Measurements from ENCODE around the gene ELK4.

The ELK4 gene

GRCh38 chr1:205581321-205581980 lies 50.4 kb downstream of the ELK4 start:
- no peak for DNase-seq (ENCODE audit: low spot score)

- DNase-seq (ENCODE audit: low spot score), result no peak
Observed at GRCh38 chr1:205580923-205581180, 51.0 kb downstream of the ELK4 start.

- DNase-seq (ENCODE audit: low spot score), result no peak
Observed at GRCh38 chr1:205580140-205580922, 51.5 kb downstream of the ELK4 start.

GRCh38 chr1:205579711-205580110 lies 52.1 kb downstream of the ELK4 start:
- DNase-seq (ENCODE audit: low spot score), result no peak

- DNase-seq (ENCODE audit: low spot score), result no peak
Observed at GRCh38 chr1:205578780-205579571, 52.8 kb downstream of the ELK4 start.

- DNase-seq (ENCODE audit: low spot score), result no peak
Observed at GRCh38 chr1:205577874-205578658, 53.7 kb downstream of the ELK4 start.

GRCh38 chr1:205576805-205577761 lies 54.7 kb downstream of the ELK4 start:
- no peak for DNase-seq (ENCODE audit: low spot score)

DNA sequence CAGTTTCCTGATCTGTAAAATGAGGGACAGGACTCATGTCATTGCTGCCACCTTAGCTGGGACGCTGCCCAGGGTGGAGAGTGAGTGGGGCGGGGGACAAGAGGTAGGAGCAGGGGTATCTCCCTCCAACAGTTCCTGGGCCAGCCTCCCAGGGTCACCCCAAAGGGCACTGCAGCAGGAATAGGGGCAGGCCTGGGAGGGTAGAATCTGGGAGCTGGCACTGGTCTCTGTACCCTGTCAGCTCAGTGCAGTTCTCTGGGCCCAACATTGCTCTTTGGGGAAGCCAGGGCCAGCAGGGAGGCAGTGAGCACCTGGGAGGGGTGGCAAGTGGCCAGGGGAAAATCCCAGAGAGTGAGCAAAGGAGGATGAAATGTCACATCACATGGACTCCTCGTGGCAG lies 55.8 kb downstream of the ELK4 start:
- DNase-seq (ENCODE audit: low spot score), result no peak

- DNase-seq (ENCODE audit: low spot score), result no peak
Observed at GRCh38 chr1:205575294-205575885, 56.4 kb downstream of the ELK4 start.

DNA sequence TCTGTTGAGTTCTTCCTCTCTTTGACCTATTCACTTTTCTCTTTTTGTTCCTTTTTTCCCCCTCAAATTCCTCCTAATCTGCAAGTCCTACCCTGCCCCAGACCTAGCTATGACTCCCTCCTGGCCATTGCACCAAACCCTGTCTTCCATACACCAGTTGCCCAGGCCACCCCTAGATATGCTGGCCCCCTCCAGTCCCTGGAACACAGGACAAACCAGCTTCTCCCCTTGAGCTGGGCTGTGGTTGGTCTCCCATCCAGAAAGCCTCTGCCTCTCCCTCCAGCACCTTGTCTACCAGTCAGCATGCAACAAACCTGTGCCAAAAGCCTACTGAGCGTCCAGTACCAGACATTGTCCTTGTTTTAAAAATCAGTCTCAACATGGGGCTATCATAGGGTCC lies 59.4 kb downstream of the ELK4 start:
- no peak for DNase-seq (ENCODE audit: low spot score)

DNA sequence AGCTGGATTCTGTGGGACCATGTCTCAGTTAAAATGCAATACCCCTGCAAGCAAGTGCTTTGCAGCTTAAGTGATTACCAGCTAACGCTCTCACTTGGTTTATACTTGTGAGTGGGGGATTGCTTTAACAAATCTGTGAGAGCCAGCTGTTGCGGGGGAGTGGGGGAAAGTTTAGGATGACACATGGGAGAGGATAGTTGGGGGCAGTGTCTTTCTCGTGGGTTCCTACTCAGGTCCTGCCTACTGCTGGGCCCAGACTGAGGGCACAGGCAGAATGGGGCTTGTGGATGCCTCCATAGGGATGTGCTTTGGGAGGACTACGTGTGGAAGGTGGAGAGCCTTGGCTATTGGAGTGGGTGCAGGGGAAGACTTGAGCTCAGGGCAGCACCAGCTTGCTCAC lies 60.1 kb downstream of the ELK4 start:
- DNase-seq (ENCODE audit: low spot score), result no peak

DNA sequence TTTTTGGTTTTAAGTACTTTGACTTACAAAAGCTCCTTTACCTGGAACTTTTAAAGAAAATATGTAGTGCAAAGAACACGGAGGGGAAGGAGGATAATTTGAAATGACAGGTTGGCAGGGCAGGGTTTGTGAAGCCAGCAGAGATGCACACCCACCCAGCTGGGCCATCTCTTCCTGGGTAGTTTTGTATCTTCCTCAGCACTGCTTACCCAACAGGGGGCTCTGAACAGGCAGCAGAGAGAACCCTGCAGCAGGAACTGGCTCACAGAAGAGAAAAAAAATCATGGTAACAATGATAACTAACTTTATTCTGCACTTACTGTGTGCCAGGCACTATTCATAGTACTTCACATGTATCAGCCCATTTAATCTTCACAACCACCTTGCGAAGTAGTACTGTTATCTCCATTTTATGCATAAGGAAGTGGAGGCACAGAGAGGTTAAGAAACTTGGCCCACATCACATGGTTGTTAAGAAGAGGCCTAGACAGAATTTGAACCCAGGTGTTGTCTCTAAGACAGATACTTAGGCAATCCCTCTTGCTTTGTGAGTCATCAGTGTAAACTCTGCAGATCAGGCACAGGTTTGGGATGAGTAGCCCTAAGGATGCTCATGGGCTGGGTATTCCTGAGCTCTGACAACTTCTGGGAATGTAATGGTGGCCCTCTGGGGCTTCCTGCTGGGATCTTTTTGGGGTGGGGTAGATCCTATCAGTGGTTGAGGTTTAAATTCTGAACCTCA lies 60.8 kb downstream of the ELK4 start:
- no peak for DNase-seq (ENCODE audit: low spot score)

DNA sequence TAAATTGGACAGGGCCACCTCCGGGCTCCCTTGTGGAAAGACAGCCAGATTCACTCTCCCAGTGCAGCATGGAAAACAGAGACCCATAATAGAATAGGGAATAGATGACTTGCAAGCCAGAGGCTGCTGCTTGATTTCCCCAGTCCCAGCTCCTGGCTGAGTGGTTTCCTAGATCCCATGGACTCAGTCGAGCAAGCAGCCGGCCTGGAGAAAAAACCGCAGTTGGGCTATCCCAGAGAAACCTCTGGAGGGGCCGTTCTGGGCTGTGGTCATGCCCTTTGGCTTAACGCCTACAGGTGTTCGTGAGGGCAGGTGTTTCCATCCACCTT lies 61.7 kb downstream of the ELK4 start:
- DNase-seq (ENCODE audit: low spot score), result no peak

DNA sequence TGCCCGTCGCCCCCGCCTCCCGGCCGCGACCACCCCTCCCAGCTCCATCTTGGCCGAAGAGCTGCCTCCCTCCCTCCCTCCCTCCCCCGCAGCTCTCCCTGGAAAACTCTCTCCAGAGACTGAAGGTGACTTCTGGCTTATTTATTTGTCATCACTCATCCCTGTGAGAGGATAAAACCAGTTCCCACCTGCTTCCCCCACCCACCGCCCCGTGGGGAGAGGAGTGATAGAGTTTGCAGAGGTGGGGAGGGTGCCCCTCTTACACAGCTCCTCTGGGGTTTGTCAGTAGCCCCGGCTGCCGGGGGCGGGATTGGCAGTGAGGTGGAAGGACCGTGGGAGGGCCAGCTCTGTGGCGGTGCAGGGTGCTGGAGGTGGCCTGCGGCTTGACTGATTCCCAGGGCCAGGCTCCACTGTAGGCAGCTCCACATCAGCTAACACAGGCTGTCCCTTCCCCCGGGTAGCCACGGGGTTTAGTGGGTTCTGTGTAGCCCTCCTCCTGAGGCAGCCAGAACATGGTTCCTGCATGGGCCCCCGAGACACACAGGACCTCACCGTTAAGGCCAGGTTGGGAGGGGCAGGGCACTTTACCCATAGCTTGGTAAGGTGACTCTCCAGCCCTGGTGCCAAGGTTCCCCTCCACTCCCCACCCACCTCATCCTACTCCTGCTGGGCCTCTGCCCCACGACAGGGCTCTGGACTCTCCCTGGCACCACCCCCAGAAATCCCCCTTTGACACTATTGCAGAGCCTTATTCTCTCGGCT lies 62.2 kb downstream of the ELK4 start:
- no peak for DNase-seq (ENCODE audit: low spot score)

GRCh38 chr1:205568469-205569361 lies 63.1 kb downstream of the ELK4 start:
- DNase-seq (ENCODE audit: low spot score), result no peak

GRCh38 chr1:205568135-205568468 lies 63.7 kb downstream of the ELK4 start:
- DNase-seq (ENCODE audit: low spot score), result no peak

DNA sequence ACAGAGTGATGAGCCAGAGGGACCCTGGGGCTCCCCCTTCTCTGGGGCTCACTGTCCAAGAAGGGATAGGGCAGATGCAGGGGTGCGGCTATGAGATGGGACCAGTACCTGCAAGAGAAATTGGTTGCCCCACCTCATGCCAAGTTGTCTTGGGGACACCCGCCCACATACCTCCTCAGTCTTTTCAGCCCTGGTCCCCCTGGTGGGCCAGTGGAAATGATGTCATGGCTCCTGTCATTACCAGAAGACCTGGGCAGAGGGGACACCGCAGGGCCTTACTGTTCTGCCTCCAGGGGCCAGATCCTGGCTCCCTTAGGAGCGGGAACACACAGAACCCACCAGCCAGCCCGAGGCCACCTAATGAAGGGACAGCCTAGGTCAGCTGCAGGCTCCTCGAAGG lies 64.1 kb downstream of the ELK4 start:
- DNase-seq (ENCODE audit: low spot score), result no peak

- DNase-seq (ENCODE audit: low spot score), result no peak
Observed at GRCh38 chr1:205565799-205566198, 66.0 kb downstream of the ELK4 start.

Measured in AG08396 (cell line).